ENCODE measurements around the gene BCL2.

DNA sequence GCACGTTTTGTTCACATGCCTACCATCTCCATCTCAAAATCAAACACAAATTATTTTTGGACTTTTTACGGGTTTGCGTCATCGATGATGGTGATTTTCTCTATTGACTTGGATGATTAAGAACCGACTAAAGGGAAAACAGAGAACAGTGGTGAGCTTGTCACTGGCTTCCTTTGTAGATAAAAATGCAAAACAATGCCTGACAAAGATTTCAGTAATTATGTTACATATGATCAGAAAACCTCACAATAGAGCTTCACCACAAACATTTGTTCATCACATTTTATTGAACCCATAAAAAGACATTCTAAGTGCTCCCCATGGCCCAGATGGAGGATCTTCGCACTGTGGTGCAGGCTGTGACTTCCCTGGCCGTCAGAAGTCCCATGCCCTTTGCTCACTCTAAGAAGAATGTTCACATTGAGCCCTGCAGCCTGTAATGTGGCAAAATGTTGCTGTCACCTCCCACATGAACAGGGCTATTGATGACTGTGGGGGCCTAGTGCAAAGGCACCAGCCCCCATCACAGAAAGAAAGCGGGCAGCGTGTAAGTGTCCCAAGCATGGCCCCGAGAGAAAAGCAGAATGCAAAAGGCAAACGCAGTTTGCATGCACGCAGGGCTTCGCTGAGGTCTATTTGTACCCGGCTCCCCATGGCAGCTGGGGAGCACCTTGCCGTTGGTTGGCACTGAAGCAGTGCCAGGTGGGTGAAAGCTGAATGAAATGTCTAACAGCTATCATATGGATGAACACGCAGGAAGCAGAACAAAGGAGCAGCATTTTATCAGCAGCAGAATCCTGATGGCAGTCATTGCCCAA lies 60.6 kb downstream of the BCL2 start:
- no peak for TF ChIP-seq POLR2A (IDR thresholded peaks at IDR 0.05)
- TF ChIP-seq, protein P1, sequence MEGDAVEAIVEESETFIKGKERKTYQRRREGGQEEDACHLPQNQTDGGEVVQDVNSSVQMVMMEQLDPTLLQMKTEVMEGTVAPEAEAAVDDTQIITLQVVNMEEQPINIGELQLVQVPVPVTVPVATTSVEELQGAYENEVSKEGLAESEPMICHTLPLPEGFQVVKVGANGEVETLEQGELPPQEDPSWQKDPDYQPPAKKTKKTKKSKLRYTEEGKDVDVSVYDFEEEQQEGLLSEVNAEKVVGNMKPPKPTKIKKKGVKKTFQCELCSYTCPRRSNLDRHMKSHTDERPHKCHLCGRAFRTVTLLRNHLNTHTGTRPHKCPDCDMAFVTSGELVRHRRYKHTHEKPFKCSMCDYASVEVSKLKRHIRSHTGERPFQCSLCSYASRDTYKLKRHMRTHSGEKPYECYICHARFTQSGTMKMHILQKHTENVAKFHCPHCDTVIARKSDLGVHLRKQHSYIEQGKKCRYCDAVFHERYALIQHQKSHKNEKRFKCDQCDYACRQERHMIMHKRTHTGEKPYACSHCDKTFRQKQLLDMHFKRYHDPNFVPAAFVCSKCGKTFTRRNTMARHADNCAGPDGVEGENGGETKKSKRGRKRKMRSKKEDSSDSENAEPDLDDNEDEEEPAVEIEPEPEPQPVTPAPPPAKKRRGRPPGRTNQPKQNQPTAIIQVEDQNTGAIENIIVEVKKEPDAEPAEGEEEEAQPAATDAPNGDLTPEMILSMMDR (IDR thresholded peaks at IDR 0.05) = no peak
- no peak for TF ChIP-seq EP300 (IDR thresholded peaks at IDR 0.05)

Data from ovary (tissue), 3 donors.